GM18517 (cell line): ENCODE results near the gene ZDHHC14.
"Not testable (repeated sequence)": the region's sequence is repeated elsewhere in the genome, so short reads cannot be mapped to it uniquely, and the experiment has no call there.

Experiments used
- ATAC-seq: cut with Tn5 transposase; IDR thresholded peaks from one replicate; pipeline ENCODE4 v1.9.1; 2021; ENCODE audit warnings: mild to moderate bottlenecking, moderate library complexity; ENCODE audit not compliant: unreplicated experiment

The ZDHHC14 gene

DNA sequence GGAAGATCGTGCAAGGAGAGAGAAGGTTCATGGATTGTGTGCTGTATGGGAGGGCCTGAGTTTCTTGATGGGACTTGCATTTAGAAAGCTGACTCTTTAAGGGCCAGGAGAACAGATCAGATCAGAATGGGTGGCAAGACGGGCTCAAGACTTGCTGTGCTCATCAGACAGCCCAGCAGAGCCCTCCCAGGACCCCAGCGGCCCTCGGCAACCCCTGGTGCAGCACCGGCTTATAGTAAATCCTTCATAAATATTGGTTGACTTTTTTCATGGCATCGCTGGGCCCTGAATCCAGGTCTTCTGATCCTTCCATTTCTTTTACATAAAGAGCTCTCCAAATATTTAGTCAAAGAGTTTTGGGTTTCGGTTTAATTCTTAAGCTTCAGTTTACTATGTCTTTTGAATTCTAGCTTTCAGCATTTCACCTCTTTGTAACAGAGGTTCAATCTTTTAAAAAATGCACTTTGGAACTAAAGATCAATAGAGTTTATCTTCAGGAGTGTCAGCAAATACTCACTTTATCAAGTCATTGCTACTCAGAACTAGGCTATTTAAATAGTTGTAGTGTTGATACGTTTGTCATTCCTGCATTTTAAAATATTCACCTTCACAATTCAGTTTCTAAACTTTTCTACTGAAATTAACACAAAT is 205.6 kb downstream of the ZDHHC14 start:
- ATAC-seq, result no peak

DNA sequence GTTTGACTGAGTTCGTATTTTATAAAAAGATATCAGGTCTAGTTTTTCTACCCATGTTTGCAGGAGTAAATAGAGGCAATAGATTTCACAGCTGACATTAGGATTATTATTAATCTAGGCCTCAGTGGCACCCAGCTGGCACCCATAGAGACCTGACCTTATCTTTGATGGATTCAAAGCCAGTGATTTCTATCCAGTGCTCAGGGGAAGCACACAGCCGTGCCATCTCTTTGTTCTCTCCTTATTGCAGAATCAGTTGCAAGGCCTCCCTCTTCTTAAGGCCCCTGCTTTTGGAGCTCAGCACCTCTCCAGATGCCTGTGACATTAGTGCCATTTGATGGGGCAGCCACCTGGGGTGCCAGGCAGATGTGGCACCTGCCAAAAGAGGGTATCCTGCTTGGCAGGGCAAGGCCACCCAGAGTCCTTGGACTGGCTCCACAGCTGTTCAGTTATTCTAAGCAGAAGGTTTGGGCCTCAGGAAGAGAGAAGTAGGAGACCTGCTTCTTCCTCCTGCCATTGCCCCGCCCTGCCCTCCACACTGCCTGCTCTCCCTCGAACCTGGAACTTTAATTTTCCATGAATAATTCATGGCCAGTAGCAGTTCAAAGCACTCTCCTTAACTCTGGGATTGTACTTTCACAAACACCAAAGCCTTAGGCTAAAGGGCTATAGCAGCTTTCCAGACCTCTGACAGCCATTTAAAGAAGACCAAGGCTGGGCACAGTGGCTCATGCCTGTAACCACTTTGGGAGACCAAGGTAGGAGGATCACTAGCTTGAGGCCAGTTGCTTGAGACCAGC is 206.3 kb downstream of the ZDHHC14 start:
- no peak for ATAC-seq

DNA sequence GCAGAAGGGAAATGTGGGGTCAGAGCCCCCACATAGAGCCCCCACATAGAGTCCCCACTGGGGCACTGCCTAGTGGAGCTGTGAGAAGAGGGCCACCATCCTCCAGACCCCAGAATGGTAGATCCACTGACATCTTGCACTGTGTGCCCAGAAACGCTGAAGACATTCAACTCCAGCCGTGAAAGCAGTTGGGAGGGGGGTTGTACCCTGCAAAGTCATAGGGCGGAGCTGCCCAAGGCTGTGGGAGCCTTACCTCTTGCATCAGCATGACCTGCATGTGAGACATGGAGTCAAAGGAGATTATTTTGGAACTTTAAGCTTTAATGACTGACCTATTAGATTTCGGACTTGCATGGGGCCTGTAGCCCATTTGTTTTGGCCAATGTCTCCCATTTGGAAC is 209.7 kb downstream of the ZDHHC14 start:
- ATAC-seq, result not testable (repeated sequence)

DNA sequence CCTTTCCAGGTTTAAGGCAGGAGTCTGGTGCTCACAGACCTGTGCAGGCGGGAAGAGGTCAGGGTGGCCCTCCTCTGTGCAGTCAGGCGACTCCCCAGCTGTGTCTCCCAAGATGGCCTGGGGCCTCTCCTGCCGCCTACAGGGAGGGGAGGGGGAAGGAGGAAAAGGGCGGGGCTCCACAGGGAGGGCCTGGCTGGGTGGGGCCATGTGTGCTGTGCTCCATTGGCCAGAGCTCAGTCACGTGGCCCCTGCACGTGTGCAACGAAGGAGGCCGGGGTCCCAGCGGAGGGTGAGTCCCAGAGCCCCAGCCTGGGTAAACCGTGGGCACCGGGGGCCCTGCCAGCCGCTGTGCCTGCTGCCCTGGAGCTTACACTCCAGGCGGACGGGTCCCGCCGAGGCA is 211.6 kb downstream of the ZDHHC14 start:
- no peak for ATAC-seq

DNA sequence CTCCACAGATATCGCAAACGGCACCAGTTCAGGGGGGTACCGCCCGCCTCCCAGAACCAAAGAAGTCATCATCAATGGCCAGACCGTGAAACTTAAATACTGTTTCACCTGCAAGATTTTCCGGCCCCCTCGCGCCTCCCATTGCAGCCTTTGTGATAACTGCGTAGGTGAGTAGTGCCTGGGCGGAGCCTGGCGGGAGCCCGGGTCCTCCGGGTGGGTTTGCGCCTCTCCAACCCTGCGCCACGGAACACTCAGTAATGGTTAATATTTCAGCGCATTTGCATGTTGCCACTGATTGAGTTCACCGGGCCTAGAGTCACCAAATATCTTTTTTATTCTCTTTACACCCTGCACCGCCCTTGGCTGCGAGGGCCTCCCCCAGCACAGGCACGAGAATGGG is 212.0 kb downstream of the ZDHHC14 start:
- ATAC-seq, result no peak

DNA sequence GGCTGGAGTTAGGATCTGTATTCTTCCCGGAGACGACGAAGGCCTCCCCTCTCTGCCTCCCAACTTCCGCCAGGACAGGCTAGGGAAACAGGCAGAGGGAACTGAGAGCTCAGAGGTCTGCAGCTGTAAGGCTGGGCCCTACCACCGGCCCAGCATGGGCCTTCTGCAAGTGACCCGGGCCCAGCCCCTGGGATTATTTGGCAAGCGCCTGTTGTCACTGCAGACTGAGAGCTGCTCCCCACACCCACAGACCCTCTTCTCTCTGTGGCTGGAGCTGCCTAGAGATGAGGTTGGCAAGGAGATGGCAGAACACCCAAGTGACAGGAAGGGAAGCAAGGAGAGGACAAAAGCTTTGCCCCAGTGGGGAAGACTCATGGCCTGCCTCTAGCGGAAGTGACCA is 212.6 kb downstream of the ZDHHC14 start:
- no peak for ATAC-seq

DNA sequence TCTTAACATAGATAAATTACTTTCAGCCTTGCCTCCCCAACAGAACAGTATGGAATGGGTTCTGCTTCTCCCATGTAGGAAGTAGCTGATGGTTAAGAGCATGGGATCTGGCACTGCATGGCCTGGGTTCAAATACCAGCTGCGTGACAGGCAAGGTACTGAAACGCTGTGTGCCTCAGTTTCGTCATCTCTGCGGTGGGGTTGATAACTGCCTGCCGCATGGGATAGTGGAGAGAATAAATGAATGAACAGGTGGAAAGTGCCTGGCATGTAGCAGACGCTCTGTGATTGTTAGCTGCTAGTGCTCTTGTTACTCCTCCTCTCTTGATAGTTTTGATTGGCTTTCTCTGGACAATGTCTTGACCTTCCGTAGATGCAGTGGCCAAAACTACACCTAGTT is 213.3 kb downstream of the ZDHHC14 start:
- no peak for ATAC-seq

DNA sequence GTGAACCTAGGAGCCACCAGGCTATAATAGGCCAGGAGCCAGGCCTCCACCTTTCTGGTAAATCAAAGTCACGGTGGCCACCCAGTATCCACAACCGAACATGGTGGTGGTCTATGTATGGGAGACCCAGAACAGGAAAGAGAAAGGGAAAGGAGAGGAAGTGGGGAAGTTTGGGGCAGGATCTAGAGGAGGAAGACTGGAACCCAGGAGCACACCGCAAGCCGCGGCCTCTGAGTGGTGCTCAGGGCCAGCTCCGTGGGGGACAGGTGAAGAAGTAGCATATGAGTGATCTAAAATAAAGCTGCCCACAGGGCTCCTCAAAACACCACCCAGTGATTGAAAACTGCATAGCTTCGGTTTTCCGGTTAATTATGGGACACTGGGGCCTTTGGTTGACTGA is 214.8 kb downstream of the ZDHHC14 start:
- no peak for ATAC-seq

DNA sequence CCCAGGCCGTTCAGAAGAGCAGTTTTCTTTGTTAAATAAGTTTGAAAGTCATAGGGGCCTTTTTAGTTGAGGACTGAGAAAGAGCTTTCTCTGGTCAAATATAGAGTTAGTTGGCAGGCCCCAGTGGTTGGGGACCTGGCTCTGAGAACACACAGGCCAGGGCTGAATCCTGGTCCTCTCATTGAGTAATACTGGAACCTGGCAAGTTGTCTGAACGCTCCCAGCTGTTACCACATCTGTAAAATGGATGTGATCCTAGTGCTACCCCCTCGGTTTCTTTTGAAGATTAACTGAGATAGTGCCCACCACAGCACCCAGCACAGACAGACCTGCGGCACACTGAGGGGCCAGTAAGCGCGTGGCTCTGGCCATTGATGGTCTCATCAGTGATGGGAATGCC is 215.5 kb downstream of the ZDHHC14 start:
- no peak for ATAC-seq

DNA sequence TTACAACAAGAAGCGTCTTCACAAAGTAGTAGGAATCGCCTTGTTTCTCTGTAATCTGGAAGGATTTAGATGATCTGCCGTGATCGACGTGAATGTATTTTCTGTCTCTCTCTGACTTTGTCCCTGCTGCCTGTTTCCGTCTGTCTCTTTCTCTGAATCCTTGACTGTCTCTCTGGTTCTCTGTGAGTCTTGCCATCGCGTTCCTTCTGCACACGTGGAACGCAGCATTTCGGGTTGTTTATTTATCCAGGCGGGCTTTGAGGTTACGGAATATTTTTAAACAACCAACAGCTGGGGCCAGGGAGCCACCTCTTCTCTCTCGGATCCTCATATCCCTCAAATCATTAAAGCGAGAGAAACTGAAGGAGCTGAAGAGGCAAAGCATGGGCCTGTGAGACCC is 215.9 kb downstream of the ZDHHC14 start:
- ATAC-seq, result no peak

DNA sequence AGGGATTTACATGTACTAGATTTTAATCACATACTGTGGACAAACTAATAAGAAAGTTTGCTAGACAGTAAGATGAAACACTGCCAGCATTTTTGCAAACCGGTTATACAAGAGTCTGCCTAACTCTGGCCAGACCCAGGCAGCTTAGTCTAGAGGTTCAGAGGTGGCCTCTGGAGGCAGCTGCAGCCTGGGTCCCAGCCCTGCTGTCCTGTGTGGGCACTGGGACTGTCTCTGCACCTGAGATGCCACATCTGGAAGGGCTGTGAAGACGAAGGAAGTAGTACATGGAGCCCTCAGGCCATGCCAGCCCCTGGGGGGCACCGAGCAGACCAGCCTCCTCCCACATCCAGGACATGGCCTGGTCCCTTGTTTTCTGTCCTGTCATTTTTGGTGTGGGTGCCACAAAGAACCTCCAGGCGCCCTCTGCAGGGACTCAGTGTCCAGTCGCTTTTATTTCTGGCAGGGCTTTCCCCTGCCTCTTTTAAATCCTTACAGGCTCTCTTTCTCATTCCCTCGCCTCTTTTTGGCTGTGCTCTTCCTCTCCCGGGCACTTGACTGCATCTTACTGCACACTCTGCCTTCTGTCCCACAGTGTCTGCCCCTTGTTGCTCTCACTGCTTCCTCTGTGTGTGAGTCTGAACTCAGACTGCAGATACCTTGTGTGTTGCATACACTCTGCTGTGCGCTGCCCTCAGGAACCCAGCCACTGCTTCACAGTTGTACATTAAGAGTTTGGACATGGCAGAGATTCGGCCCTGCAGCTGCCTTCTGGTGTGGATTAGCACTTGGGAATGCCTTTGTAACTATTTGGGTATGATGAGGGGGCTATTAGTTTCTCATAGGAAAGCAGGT is 216.7 kb downstream of the ZDHHC14 start:
- ATAC-seq, result peak; percentile 59

DNA sequence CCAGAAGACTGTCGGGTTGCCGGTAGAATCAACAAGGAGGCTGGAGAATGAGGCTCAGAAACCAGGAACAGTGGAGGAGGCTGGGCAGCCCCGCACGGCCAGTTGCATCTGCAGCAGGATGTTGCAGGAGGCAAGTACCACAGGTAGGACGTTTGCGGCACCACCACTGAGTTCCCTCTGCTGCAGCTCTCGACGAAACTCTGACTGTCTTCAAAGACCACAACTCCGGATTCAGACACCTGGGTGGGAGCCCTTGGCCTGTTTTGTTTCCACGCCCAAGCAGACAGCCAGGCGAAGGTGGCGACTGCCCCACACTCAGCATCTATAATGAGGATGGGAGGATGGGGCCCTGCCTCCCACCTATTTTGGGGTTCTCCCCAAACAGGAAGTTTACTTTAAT is 218.2 kb downstream of the ZDHHC14 start:
- no peak for ATAC-seq

DNA sequence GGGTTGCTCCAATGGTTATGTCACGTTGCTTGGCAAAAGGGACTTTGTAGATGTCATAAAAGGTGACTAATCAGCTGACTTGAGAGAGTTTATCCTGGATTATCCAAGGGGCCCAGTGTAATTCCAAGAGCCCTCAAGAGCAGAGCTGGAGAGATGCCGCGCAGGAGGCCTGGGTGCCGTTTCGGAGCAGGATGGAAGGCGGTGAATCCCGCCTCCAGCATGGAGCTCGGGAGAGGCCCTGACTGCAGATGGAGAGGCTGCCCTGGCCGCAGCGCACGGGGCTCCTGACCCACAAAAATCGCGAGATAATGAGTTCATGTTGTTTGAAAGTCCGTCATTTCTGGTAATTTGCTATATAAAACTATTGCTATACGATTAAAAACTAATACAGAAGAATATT is 219.8 kb downstream of the ZDHHC14 start:
- no peak for ATAC-seq

DNA sequence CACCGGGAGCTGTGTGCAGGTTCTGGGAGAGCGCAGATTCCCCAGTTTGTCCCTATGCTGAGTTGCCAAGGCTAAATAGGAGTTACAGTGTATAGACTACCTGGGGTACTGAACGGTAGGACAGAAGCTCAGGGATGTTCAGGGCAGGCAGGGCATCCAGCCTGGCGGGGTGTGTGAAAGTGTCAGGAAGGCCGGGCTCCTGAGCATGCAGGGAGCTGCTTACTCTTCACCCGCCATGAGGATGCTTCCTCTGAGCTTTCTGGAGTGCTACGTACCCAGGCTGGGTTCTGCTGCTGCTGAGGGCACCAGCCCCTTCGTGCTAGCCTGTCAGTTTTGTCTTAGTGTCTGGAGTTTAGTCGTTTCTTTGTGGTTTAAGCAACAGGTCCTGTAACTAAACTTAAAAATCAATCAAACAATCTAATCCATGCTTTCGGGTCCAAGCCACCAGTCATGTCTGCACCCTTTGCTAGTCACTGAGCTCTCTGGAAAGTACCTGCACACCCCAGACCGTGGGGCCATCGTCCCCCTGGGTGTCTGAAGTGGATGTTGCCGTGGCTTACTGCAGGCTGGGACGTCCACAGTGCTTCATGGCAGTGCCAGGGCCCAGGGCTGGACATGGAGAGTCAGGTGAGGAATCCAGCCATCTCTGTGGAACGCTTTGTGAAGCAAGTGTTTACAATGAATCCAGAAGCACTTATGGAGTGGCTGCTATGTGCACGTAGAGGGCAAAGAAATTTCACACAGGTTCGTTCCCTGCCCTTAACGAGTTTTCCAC is 221.7 kb downstream of the ZDHHC14 start:
- no peak for ATAC-seq

DNA sequence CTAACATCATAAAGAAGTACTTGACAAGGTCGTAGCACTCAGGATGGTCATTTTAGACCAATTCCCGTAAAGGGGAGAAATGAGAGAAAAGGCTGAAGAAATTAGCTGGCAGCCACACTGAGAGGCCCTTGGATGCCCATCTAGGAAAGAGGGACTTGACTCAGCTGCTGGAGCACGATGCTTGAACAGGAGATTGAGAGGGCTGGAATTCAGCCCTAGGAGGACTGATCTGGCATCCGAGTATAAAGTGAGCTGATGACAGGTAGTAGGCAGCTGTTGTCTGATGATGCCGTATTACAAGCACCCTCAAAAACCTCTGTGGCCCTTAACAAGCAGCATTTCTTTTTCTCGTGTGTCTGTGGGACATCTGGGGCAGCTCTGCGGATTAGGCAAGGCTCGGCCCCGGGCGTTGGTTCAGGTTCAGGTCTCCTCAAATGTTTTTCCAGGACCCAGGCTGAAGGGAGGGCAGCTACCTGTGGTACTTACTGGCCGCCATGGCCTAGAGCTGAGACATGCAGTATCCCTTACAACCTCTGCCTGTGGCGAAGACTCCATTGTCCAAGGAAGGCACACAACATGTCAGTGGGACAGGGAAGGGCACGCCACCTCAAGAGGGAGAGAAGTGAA is 222.4 kb downstream of the ZDHHC14 start:
- no peak for ATAC-seq

DNA sequence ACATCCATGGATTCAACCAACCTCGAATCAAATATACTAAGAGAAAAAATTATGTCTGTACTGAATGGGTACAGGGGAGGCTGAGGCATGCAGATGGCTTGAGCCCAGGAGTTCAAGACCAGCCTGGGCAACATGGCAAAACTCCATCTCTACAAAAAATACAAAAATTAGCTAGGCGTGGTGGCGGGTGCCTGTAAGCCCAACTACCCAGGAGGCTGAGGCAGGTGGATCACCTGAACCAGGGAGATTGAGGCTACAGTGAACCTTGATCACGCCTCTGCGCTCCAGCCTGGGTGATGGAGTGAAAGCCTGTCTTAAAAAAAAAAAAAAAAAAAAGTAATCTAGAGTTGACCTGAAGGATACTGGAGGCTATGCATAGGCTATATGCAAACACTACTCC is 223.0 kb downstream of the ZDHHC14 start:
- no peak for ATAC-seq

DNA sequence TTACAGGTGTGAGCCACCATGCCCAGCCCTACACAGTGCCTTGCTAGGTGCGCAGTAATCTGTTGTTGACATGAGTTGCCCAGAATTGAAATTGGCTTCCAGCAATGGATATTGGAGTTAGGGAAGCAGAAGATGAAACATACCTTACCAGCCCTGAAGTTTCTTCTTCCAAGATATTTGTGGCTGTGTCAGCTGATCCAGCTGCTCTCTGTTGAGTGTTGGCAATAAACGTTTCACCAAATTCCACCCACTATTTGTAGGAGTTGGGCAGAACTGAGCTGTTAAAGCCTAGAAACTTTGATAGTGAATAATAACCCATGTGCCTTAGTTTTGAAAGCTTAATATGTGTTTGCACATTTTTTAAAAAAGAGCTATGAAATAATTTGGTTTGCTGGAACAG is 223.8 kb downstream of the ZDHHC14 start:
- no peak for ATAC-seq

DNA sequence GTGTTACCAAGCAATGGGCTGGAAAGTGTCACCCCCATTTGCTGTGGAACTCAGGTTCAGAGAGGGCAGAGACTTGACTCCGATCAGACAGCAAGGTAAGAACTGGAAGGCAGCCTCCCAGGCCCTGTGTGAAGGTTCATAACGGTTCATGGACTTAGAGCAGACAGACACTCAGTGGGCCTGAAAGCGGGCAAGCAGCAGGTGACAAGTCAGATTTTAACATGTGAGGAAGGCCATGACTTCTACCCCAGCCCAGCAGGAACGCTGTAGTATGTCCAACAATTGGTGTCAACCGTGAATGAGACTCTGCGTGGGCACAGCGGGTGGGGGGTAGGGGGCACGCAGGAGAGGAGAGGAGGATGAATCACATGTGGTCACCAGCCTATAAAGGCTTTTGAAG is 224.5 kb downstream of the ZDHHC14 start:
- no peak for ATAC-seq

DNA sequence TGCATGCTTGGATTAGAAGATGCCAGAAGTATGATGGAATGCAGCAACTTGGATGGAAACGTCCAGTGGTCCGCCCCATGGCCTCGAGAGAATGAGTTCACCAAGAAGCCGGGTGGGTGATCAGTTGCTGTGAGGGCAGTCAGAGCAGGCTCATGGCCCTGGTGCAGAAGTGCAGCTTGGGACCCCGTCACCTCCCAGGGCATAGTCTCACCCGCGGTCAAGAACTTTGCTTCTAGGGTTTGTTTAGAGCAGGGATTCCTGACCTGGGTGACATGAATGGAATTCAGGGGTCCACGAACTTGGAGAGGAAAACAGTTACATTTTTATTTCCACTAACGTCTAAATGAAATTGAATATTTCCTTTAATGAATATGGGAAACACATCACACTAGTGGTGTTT is 225.5 kb downstream of the ZDHHC14 start:
- ATAC-seq, result no peak

DNA sequence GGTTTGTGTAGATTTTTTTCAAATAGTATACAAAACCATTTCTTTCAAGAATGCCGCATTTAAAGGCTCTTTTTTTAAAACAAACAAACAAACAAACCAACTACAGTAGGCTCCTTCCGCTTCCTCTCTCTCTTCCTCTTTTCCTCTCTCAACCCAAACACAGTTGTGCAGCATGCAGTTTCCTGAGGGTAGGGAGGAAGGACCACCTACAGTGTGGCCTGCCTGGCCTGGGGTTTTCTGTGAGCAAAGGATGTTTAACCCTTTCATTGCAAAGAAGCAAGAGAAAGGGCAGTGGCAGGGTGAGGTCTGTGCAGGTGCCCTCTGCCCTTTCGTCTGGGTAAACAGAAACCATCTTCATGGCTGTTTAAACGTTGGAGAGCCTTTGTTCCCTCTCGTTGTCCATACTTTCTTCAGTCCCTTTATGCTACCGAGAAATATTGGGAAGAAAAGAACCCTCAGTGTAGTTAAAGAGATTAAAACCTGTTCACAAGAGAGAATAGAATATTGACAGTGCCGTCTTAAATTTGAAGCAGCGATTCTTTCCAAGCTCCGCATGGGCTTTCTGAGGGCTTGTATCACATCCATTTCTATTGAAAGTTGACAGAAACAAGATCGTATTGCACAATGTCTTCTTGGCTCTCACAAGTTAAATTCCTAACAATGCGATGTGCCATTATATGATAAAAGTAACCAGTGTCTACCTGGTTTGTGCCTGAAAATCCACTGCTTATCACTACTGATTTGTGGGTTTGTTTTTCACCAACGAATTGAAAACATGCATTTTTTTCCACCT is 226.5 kb downstream of the ZDHHC14 start:
- ATAC-seq, result peak; percentile 78
